Esophagus squamous epithelium (tissue), 5 donors: Measurements from ENCODE around the gene GADD45GIP1. TPM values are rescaled to one million over a fixed set of nuclear protein-coding genes. Genes with fewer than 3 reads are reported as not detected.
A peak's percentile ranks its signal among the peaks of the same experiment; 100 is the strongest.
"Not testable (repeated sequence)": the region's sequence is repeated elsewhere in the genome, so short reads cannot be mapped to it uniquely, and the experiment has no call there.

ENCODE experiments used
- DNase-seq: peaks from one replicate; lab custom pipeline; 2025; lab: John Stamatoyannopoulos, UW
- H3K27ac ChIP-seq, 4 donors: fragments of 200-600 bp; sonication (generic); one replicate each; pipeline ENCODE4 v1.5.1; 2016 to 2019; ENCODE audit warnings: mild to moderate bottlenecking in 1 of 4
- H3K27me3 ChIP-seq, 4 donors: fragments of 200-600 bp; sonication (generic); 1 replicate in 3 of 4; 2 replicates in 1 of 4; pipeline versions ENCODE4 v1.5.1 to v1.6.0; 2017 to 2021; ENCODE audit warnings: antibody characterized with exemption in 1 of 4
- H3K36me3 ChIP-seq, 3 donors: fragments of 200-600 bp; sonication (generic); one replicate each; pipeline ENCODE4 v1.5.1; 2016 to 2019
- H3K4me1 ChIP-seq, 3 donors: fragments of 200-600 bp; sonication (generic); one replicate each; pipeline ENCODE4 v1.5.1; 2017 to 2019
- H3K4me3 ChIP-seq, 4 donors: fragments of 200-600 bp; sonication (generic); 1 replicate in 3 of 4; 2 replicates in 1 of 4; pipeline ENCODE4 v1.5.1; 2016 to 2019; ENCODE audit warnings: mild to moderate bottlenecking in 2 of 4, moderate library complexity in 1 of 4
- H3K9me3 ChIP-seq, 3 donors: fragments of 200-600 bp; sonication (generic); one replicate each; pipeline ENCODE4 v1.5.1; 2016 to 2019
- CTCF ChIP-seq, 6 experiments: fragments of 450-650 bp in 4 of 6; fragments of 200-600 bp in 2 of 6; sonication (generic) in 2 of 6; IDR thresholded peaks; one replicate each; pipeline ENCODE4 v1.5.1; 2016 to 2019; ENCODE audit warnings: antibody characterized with exemption in 6 of 6, mild to moderate bottlenecking in 4 of 6, moderate library complexity in 4 of 6
- POLR2A ChIP-seq, 4 donors: fragments of 450-650 bp; IDR thresholded peaks; one replicate each; pipeline ENCODE4 v1.6.1; 2017; ENCODE audit warnings: antibody characterized with exemption in 4 of 4, mild to moderate bottlenecking in 4 of 4, moderate library complexity in 3 of 4
- WGBS, 2 donors: methylation state at CpG; one replicate each; pipeline ENCODE4 v1.1.5; 2018; 5-methylcytosine and 5-hydroxymethylcytosine counted together
- intact Hi-C: fragments of 100-400 bp; cut with DNase I; formaldehyde crosslinking; loops from one replicate; pipeline ENCODE4 v1.15.0; 2022
- total RNA-seq, 4 donors: library from RNA; depleted of rRNA; stranded (reverse); fragments of >200 nt; gene quantifications; one replicate each; pipeline ENCODE4 v1.1.0, GENCODE V29; 2016
- donor health status: DM: yes; HTN: yes; CAD: no.

The GADD45GIP1 gene
- total RNA-seq, 4 donors from 2014 or later: 34.4 to 59.7 (median 44.9) TPM

- 91 to 92% methylated on average over 17 to 27 of the region's 29 CpGs for WGBS, 2 donors
- Histone ChIP-seq H3K4me3 (no peak overlapping the region), H3K36me3 (peaks cover 38 to 78% (median 55%) of the 10 kb centered on the region in 3 donors), H3K4me1 (peaks cover 0 to under 1% (median 0%) of the 10 kb centered on the region in 3 donors), H3K27ac (no peak overlapping the region), H3K27me3 (no peaks in the 10 kb centered on the region), H3K9me3 (no peaks in the 10 kb centered on the region)
- no peak for TF ChIP-seq POLR2A (IDR thresholded peaks at IDR 0.05)
- intact Hi-C loops: no loop called here
- no peak for DNase-seq
Measured at GRCh38 chr19:12924621-12925310, 32.3 kb downstream of the GADD45GIP1 start.

- intact Hi-C loops: no loop called here
- no peak overlapping the region for H3K27ac ChIP-seq
- H3K4me3 ChIP-seq: no peak overlapping the region
- peaks cover 28 to 60% (median 43%) of the 10 kb centered on the region in 3 donors for H3K36me3 ChIP-seq
- no peaks in the 10 kb centered on the region for H3K27me3 ChIP-seq
- WGBS, 2 donors: 94 to 96% methylated on average over 4 of the region's 4 CpGs
- H3K9me3 ChIP-seq: no peaks in the 10 kb centered on the region
- no peak for DNase-seq
- no peak for TF ChIP-seq CTCF (IDR thresholded peaks at IDR 0.05)
- no peak for TF ChIP-seq POLR2A (IDR thresholded peaks at IDR 0.05)
- H3K4me1 ChIP-seq: peaks cover 0 to 12% (median 3%) of the 10 kb centered on the region in 3 donors
Measured at GRCh38 chr19:12922959-12923358, 34.1 kb downstream of the GADD45GIP1 start.

GRCh38 chr19:12921047-12921446 lies 36.0 kb downstream of the GADD45GIP1 start:
- no peak for DNase-seq
- TF ChIP-seq POLR2A (IDR thresholded peaks at IDR 0.05): no peak
- TF ChIP-seq CTCF (IDR thresholded peaks at IDR 0.05): no peak
- Histone ChIP-seq H3K9me3 (no peaks in the 10 kb centered on the region), H3K4me1 (peaks cover 0 to 12% (median 3%) of the 10 kb centered on the region in 3 donors), H3K36me3 (peaks cover 26 to 41% (median 26%) of the 10 kb centered on the region in 3 donors), H3K4me3 (no peak overlapping the region), H3K27me3 (no peaks in the 10 kb centered on the region), H3K27ac (no peak overlapping the region)
- intact Hi-C loops: no loop called here
- WGBS, 2 donors: 39 to 45% methylated on average over 2 to 3 of the region's 3 CpGs

GRCh38 chr19:12918253-12918652 lies 38.8 kb downstream of the GADD45GIP1 start:
- peaks cover under 1 to 13% (median 2%) of the 10 kb centered on the region in 3 donors for H3K36me3 ChIP-seq
- H3K27me3 ChIP-seq: no peaks in the 10 kb centered on the region
- no peak overlapping the region for H3K4me3 ChIP-seq
- no peak for DNase-seq
- TF ChIP-seq CTCF (IDR thresholded peaks at IDR 0.05) (no peak), POLR2A (IDR thresholded peaks at IDR 0.05) (no peak)
- intact Hi-C loops: no loop called here
- H3K27ac ChIP-seq: no peak overlapping the region
- peaks cover 9 to 28% (median 13%) of the 10 kb centered on the region in 3 donors for H3K4me1 ChIP-seq
- H3K9me3 ChIP-seq: no peaks in the 10 kb centered on the region
- WGBS, 2 donors: 88% methylated on average over 7 to 13 of the region's 14 CpGs

GRCh38 chr19:12915860-12916259 lies 41.2 kb downstream of the GADD45GIP1 start:
- H3K9me3 ChIP-seq, H3K27ac ChIP-seq, intact Hi-C loops, H3K36me3 ChIP-seq, DNase-seq, H3K4me3 ChIP-seq, H3K27me3 ChIP-seq: not testable (repeated sequence)
- WGBS, 2 donors: 81 to 100% methylated on average over 3 to 4 of the region's 4 CpGs
- peaks cover 21 to 45% (median 26%) of the 10 kb centered on the region in 3 donors for H3K4me1 ChIP-seq

GRCh38 chr19:12913851-12914690 lies 43.0 kb downstream of the GADD45GIP1 start:
- 37 to 52% methylated on average over 9 to 11 of the region's 12 CpGs for WGBS, 2 donors
- Histone ChIP-seq H3K27me3 (no peaks in the 10 kb centered on the region), H3K36me3 (no peaks in the 10 kb centered on the region), H3K9me3 (no peaks in the 10 kb centered on the region), H3K4me3 (no peak overlapping the region), H3K27ac (peak overlapping the region; percentile 64 to 88 (median 84)), H3K4me1 (peaks cover 21 to 37% (median 26%) of the 10 kb centered on the region in 3 donors)
- TF ChIP-seq CTCF (IDR thresholded peaks at IDR 0.05): no peak
- no peak for TF ChIP-seq POLR2A (IDR thresholded peaks at IDR 0.05)
- DNase-seq: no peak
- intact Hi-C loops: no loop called here
